Measurements from ENCODE around the gene ZNF500.
"Not testable (repeated sequence)": the region's sequence is repeated elsewhere in the genome, so short reads cannot be mapped to it uniquely, and the experiment has no call there.

ZNF500 gene

GRCh38 chr16:4796982-4797804 lies 30.2 kb upstream of the ZNF500 start:
- no peak for DNase-seq (ENCODE audit: low spot score)

- no peak for DNase-seq (ENCODE audit: low spot score)
Observed at GRCh38 chr16:4795828-4796572, 29.0 kb upstream of the ZNF500 start.

GRCh38 chr16:4795181-4795827 lies 28.3 kb upstream of the ZNF500 start, which contains the start of gene SMIM22:
TSS of gene SMIM22 (plus strand) at chr16:4795369. CDS start at chr16:4795735, 366 bp downstream.
- no peak for DNase-seq (ENCODE audit: low spot score)

- DNase-seq (ENCODE audit: low spot score) = no peak
Observed at GRCh38 chr16:4792951-4793513, 26.1 kb upstream of the ZNF500 start.

GRCh38 chr16:4790871-4791270 lies 23.9 kb upstream of the ZNF500 start:
- DNase-seq (ENCODE audit: low spot score) = no peak

GRCh38 chr16:4790261-4790660 lies 23.3 kb upstream of the ZNF500 start:
- no peak for DNase-seq (ENCODE audit: low spot score)

- no peak for DNase-seq (ENCODE audit: low spot score)
Observed at GRCh38 chr16:4788910-4789309, 21.9 kb upstream of the ZNF500 start.

- DNase-seq (ENCODE audit: low spot score) = no peak
Observed at GRCh38 chr16:4788489-4788889, 21.5 kb upstream of the ZNF500 start.

GRCh38 chr16:4787627-4788482 lies 20.9 kb upstream of the ZNF500 start, which contains the start of gene SEPTIN12:
TSS of gene SEPTIN12 (minus strand) at chr16:4788345. CDS start at chr16:4787645, 700 bp downstream.
- no peak for DNase-seq (ENCODE audit: low spot score)

GRCh38 chr16:4787068-4787467 lies 20.1 kb upstream of the ZNF500 start:
- DNase-seq (ENCODE audit: low spot score) = no peak

- no peak for DNase-seq (ENCODE audit: low spot score)
Observed at GRCh38 chr16:4785758-4786433, 18.9 kb upstream of the ZNF500 start.

GRCh38 chr16:4784444-4784987 lies 17.6 kb upstream of the ZNF500 start:
- not testable (repeated sequence) for DNase-seq (ENCODE audit: low spot score)

- no peak for DNase-seq (ENCODE audit: low spot score)
Observed at GRCh38 chr16:4783951-4784336, 17.0 kb upstream of the ZNF500 start.

GRCh38 chr16:4783251-4783950 lies 16.4 kb upstream of the ZNF500 start:
- DNase-seq (ENCODE audit: low spot score) = no peak

- no peak for DNase-seq (ENCODE audit: low spot score)
Observed at GRCh38 chr16:4780235-4780634, 13.3 kb upstream of the ZNF500 start.

GRCh38 chr16:4778050-4778392 lies 11.1 kb upstream of the ZNF500 start:
- DNase-seq (ENCODE audit: low spot score) = no peak

- DNase-seq (ENCODE audit: low spot score) = no peak
Observed at GRCh38 chr16:4777339-4778049, 10.5 kb upstream of the ZNF500 start.

- no peak for DNase-seq (ENCODE audit: low spot score)
Observed at GRCh38 chr16:4776141-4776705, 9.3 kb upstream of the ZNF500 start.

- DNase-seq (ENCODE audit: low spot score) = no peak
Observed at GRCh38 chr16:4775005-4775404, 8.0 kb upstream of the ZNF500 start.
